Activated CD4-positive, alpha-beta T cell treated with anti-CD3 and anti-CD28 coated beads, Interleukin-10, Interleukin-2, amounts not matched to agents 100 ng/mL and 50 ng/mL, durations not matched to agents 16 hours and 8 hours (primary cell): ENCODE results near the gene ARHGEF17.
A peak's percentile ranks its signal among the peaks of the same experiment; 100 is the strongest.

Experiments
- DNase-seq: peaks from one replicate; pipeline ENCODE4 v3.0.0-alpha.2; 2020

ARHGEF17 gene

GRCh38 chr11:73315293-73316020 is 7.4 kb downstream of the ARHGEF17 start:
- DNase-seq: no peak

- no peak for DNase-seq
Measured at GRCh38 chr11:73316422-73316821, 8.3 kb downstream of the ARHGEF17 start.

- no peak for DNase-seq
Measured at GRCh38 chr11:73317373-73317772, 9.3 kb downstream of the ARHGEF17 start.

DNA sequence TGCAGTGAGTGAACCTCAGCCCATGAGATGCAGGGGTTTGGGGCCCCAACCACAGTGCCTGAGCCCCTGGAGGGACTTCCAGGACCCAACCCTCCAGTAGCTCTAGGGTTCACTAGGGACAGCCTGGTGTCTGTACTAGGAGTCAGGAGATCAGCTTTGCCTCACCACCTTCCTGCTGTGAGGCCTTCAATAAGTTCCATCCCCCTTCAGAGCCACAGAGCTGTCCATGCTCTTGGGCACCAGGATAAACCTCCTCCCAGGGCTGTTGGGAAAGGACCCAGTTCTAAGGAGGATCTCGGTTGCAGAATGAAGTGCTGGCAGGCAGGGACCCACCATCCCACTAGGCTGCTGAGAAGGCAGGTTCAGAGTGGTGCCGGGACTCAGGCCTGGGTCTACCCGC is 9.7 kb downstream of the ARHGEF17 start:
- DNase-seq: no peak

DNA sequence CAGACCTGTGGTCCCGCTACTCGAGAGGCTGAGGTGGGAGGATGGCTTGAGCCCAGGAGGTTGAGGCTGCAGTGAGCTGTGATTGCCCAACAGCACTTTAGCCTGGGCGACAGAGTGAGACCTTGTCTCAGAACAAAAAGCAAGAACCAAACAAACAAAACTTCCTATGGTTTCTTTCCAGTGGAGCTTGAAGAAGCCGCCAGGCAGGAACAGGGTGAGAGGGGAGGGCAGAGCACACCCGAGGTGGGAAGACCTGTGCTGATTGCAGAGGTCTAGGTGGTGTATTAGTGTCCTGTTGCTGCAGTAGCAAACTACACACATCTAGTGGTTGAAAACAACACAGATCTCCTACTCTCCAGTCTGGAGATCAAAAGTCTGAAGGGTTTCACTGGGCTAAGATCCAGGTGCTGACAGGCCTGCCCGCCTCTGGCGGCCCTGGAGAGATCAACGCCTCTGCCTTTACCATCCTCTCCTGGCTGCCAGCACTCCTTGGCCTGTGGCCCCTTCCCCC is 10.5 kb downstream of the ARHGEF17 start:
- DNase-seq: no peak

DNA sequence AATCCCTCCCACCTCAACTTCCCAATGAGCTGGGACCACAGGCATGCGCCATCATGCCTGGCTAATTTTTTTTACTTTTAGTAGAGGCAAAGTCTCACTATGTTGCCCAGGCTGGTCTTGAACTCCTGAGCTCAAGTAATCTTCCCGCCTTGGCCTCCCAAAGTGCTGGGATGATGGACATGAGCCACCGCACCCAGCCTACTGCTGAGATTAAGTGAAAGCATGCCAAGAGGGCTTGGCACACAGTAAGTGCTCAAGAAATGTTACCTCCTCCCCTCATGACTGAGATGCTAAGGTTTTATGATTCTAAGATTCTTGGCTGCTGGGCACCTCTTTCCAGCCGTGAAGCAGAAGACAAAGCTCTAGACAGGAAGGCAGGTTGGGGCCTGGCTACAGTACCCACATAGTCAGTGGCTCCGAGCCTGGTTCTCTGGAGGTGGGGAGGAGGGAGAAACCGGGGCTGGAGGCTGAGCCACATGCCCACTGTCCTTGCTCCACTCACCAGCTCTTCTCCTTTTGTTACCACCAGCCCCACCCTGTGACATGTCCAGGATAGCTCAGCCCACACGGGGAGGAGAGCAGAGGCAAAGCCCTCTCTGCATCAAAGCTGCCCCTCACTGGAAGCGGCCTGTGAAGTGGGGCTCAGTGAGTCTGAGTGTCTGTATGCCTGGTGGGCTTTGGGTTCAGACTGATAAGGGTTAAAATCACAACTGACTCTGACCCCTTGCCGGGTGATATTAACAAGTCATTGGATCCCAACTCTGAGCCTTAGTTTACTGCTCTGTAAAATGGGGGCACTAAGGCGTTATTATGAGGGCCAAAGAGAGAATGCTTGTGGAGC is 12.9 kb downstream of the ARHGEF17 start:
- DNase-seq: no peak

GRCh38 chr11:73321604-73322381 is 13.7 kb downstream of the ARHGEF17 start:
- DNase-seq: no peak

GRCh38 chr11:73322382-73323306 is 14.6 kb downstream of the ARHGEF17 start:
- DNase-seq: no peak

- no peak for DNase-seq
Measured at GRCh38 chr11:73323464-73323863, 15.4 kb downstream of the ARHGEF17 start.

- no peak for DNase-seq
Measured at GRCh38 chr11:73324116-73324515, 16.0 kb downstream of the ARHGEF17 start.

- no peak for DNase-seq
Measured at GRCh38 chr11:73324665-73325035, 16.6 kb downstream of the ARHGEF17 start.

DNA sequence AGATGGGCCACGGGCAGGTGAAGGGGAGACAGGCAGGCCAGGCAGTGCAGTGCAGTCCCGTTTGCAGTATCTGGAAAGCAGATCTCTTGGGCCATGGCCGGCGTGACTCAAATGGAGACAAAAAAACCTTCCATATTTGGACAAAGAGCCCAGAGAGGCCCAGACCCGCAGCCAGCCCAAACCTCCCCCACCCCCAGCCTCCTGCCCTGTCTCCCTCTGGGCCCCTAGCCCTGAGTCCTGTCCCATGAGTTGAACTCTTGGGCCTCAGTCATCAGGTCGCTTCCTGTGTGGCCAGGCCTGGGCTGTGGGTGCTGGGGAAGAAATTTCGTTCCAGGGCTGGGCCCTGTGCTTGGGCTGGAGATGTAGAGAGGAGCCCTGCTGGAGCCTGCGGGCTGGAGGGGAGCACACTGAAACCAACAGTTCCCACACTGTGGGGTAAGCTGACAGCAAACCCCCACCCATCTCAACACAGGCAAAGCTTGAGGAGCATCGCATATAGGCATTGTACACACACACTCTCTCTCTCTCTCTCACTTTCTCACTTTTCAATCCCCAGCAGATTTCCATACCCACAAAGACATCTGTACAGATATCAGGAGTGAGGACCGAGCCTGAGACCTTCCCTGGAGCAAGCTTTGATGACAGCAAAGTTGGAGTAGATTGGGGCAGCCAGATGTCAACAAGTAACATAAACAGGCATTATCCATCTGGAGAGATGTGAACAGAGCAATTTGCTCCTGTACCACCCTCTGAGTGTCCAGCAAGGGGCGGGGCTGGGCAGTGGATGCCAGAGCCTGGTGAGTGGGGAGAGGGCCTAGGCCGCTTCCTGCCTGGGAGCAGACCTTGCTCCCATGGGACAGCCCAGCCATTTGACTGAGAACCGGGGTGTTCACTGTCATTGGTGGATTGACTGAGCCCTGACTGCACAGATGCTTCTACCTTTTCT is 17.2 kb downstream of the ARHGEF17 start:
- no peak for DNase-seq

- DNase-seq: peak; percentile 18
Measured at GRCh38 chr11:73326929-73327811, 19.1 kb downstream of the ARHGEF17 start.

- no peak for DNase-seq
Measured at GRCh38 chr11:73327812-73328364, 19.8 kb downstream of the ARHGEF17 start.

- DNase-seq: no peak
Measured at GRCh38 chr11:73330569-73331093, 22.6 kb downstream of the ARHGEF17 start.

- no peak for DNase-seq
Measured at GRCh38 chr11:73331138-73331916, 23.3 kb downstream of the ARHGEF17 start.

GRCh38 chr11:73333173-73333572 is 25.1 kb downstream of the ARHGEF17 start:
- DNase-seq: no peak

DNA sequence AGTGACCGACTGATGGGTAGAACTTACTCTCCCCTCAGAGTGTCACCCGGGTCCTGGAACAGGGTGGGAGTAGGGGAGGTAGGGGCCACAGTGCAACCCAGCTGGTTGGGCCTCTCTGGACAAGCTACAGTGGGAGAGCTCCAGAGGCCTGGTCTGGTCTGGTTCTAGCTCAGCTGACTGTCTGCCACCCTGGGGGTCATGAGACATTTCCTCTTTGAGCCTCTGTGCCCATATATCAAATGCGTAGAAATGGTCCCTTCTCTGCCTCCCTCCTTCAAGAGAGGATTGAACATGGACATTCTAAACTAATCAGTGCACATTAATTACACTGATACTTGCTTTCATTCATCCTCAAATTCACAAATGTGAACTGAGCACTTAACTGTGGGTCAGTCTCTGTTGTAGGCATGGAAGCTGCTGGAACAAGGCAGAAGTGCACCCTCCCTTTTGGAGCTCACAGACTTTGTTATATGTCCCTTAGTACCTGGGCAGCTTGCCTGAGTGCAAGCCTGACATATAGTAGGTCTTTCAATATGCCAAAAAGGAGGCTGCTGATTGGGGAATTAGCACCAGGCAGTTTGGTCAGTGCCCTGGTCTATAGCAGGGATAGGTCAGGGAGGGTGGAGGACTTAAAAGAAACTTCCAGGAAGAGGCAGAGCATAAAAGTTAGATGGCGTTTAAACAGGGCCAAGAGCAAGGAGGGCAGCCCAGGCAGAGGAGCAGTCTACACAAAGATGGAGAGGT is 25.7 kb downstream of the ARHGEF17 start:
- no peak for DNase-seq
